ENCODE data around the gene GRK5.
"Not testable (repeated sequence)": the region's sequence is repeated elsewhere in the genome, so short reads cannot be mapped to it uniquely, and the experiment has no call there.

The GRK5 gene

DNA sequence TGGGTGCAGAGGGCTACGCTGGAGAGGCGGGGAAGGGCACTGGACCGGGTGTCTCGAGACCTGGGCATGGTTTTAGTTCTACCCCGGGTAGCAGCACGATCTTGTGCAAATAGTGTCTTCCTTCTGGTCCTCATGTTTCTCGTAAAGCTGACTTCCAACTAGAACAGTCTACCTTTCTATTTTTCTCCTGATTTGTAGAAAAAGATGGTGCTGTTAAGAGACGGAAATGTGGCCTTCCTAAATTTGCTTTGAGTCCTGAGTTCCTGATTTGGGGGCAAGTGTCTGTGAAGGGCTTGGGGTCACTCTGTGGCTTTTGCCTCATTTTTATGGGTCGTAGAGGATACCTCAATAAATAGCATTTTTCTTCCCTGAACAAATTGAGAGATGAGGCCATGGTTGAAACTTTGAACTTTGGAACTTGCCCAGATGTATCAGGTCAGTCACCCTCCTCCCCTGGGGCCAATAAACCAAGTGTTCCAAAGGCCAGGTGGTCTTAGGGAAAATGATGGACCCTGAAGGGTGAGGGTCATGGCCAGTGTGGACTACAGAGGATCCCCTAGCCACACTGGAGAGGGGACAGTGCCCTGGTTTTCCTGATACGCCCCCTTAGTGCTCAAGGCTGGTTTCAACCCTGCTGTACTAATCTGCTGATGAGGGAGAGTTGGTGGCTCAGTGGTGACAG lies 45.2 kb downstream of the GRK5 start:
- DNase-seq, result no peak

DNA sequence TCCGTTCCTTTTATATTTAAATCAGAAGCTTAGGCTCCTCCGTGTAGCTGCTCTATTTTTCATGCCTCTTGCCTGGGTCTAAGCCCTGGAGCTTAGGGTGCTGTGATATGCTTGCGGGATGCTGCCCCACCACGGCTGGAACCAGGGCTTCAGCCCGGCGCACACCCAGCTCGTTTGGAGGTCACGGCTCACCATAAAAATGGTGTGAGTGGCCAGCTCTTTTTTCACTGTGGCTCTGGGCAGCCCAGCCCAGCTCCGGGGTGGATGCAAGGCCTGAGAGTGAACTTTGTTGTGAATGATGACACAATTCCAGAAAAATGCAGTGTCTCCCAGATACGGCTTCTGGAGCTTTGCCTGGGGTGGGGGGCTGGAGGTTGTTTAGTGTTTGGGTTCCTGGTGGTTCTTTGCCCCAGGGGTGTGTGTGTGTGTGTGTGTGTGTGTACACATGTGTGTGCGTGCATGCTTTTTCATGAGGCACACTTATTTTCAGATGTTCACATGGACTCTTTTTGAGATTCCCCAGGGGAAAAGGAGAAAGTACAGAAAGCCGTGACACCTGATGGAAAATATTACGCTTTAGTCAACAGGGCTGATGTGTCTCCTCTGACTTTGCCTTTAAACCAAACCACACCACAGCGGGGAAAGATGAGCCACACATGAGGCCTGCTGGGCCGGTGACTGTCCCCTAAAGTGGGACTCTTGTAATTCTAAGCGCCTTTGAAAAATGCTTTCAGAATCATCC lies 46.2 kb downstream of the GRK5 start:
- DNase-seq, result peak; percentile 69

DNA sequence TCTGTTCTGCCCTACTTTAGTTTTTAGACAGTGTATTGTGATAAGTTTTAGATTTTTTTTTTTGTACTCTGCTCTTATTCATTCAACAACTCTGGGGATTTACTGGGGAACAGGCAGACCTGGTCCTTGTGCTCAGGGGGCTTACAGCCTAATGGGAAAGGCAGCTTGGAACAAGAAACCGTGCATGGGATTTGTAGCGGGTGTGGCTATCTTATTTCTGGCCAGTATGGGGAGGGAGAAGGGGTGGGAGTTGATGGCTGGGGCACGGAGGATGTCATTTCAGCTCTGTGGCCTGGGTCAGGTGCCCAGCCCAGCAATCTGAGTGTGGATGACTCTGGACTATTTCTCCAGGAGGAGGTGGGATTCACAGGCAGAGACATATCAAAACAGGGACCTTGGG lies 47.0 kb downstream of the GRK5 start:
- DNase-seq, result no peak

DNA sequence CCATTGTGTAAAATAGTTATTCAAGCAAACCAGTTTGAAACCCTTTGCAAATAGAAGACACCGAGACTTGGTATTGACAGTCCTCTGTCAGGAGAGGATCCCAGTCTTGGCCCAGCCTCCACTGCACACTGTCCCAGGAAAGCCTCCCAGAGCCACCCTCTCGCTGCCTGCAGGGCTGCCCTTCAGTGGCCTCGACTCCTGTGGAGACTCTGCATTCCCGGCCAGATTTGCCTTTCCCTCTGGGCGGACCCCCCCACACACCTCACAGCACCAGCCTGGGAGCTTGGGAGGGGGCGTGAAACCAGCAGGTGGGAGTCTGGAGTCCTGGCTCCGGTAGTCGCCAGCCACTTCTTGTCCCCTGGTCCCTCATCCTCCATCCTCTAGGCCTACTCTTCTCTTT lies 48.7 kb downstream of the GRK5 start:
- DNase-seq, result no peak

DNA sequence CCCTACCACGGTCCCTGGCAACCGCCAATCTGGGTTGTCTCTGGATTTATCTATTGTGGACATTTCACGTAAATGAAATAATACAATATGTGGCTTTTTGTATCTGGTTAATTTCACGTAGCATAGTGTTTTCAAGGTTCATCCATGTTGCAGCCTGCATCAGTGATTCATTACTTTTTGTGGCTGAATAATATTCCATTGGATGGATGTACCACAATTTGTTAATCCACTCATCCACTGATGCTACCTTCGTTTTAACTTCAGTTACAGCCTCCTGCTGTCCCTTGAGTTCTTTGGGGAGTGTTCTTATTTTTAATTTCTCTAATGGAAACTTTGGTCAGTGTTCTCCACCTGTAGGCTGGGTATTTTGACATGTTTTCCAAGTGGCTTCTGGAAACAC lies 49.5 kb downstream of the GRK5 start:
- no peak for DNase-seq

DNA sequence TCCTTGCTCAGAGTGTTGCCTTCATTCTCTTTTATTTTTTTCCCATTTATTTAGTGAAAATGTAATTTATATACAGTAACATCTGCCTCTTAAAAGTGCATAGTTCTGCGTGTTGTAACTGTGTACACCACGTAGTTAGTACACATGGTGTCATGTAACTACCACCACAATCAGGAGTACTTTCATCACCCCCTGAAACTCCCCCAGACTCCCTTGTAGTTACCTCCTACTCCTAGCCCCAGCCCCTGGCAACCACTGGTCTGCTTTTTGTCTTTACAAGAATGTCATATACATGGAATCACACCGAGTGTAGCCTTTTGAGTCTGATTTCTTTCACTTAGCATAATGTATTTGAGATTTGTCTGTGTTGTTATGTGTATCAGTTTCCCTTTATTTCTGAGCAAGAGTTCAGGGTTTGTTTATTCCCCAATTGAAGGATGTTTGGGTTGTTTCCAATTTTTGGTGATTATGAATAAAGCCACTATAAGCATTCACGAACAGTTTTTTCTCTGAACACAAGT lies 50.6 kb downstream of the GRK5 start:
- DNase-seq, result no peak

DNA sequence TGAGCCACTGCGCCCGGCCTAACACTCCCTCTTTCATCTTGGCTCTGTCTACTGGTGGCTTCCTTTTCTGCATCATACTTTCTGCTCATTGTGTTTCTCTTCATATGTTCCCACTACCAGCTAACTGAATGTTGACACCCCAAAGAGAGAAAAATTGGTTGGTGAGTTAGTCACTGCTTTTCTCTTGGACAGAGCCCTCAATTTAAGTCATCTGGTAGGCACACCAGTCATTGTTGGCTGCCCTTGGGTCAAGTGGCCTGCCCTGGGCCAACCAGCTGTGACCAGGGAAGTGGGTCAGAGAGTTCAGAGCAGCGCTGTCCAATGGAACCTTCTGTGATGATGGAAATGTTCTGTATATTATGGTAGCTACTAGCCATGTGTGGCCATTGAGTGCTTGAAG lies 52.0 kb downstream of the GRK5 start:
- no peak for DNase-seq

DNA sequence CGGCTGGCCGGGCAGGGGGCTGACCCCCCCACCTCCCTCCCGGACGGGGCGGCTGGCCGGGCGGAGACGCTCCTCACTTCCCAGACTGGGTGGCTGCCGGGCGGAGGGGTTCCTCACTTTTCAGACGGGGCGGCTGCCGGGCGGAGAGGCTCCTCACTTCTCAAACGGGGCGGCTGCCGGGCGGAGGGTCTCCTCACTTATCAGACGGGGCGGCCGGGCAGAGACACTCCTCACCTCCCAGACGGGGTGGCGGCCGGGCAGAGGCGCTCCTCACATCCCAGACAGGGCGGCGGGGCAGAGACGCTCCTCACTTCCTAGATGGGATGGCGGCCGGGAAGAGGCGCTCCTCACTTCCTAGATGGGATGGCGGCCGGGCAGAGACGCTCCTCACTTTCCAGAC lies 53.6 kb downstream of the GRK5 start:
- DNase-seq, result not testable (repeated sequence)

DNA sequence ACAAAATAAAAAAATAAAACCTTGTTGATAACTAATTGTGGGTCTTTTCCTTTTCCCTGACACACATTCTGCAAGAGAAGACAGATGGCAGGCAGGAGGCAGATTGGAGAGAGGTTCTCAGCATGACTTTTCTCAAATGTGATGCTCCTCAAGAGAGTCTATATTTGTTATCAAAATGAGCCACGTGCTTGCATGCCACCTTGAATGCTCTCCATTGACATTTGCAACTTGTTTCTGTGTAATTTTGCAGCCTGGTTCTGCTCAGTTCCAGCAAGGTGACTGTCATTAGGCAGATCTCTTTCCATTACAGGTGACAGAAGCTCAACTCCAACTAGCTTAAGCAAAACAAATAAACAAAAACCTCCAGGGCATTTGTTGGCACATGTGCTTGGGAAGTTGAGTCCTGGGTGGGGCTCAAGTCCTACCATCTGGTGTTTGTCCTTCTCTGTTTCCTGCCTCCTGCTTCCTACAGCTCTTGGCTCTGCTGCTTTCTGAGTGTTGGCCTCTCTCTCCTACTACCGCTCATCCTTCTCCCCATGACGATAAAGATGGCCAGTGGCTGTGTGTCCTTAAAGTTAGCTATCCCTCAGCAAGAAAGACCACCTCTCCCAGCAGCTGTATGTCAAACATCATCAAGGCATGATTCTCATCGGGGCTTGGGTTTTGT lies 56.7 kb downstream of the GRK5 start:
- no peak for DNase-seq

DNA sequence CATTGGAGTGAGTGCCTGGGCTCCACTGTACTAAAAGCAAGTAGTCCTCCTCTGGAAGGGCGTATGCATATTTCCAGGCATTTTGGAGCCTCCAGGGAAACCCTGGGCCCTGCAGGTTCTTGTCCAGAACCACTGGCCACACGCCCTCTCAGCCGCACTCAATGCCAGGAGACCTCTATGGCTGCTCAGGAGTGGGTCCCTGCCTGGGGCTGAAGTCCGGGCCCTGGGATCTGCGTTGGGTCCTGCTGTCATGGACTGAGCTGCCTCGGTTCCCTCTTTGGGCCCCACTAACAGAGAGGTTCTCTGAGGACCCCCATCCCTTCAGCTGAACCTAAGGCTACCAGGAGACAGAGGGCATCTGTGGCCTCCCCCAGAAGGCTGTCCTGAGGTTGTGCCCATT lies 58.3 kb downstream of the GRK5 start:
- DNase-seq, result no peak

DNA sequence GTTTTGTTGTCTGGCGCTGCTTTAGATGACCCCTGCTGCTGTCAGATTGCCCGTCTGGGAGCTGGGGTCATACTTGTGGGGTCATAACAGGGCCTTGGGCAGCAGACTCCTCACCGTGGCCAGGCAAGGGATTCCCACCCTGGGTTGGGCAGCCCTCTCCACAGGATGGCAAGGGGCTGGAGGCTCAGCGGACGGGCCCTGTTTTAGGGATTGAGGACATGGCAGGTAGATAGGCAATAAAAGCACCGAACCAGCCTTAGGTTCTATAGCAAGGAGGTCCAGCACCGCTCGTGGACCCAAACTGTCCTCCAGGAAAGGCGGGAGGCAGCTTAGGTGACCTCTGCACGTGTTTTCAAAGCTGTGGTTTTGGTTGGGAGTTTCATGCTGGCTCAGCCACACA lies 60.0 kb downstream of the GRK5 start:
- DNase-seq, result no peak

DNA sequence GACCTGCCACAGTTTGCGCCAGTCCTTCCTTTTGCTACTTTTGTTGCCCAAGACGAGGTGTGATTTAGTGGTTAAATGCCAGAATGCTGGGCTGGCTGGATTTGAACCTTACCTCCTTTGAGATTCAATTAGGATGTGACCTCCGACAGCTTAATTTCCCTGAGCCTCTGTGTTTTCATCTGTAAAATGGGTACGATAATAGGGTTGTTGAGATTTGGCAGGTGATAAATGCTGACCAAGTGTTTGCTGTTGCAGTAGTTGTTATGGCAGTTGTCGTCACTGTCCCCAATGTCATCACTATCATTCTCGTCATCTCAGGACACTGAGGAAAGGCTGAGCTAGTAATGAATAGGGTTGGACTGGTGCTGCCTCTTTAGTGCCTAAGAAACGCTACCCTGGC lies 61.1 kb downstream of the GRK5 start:
- no peak for DNase-seq

DNA sequence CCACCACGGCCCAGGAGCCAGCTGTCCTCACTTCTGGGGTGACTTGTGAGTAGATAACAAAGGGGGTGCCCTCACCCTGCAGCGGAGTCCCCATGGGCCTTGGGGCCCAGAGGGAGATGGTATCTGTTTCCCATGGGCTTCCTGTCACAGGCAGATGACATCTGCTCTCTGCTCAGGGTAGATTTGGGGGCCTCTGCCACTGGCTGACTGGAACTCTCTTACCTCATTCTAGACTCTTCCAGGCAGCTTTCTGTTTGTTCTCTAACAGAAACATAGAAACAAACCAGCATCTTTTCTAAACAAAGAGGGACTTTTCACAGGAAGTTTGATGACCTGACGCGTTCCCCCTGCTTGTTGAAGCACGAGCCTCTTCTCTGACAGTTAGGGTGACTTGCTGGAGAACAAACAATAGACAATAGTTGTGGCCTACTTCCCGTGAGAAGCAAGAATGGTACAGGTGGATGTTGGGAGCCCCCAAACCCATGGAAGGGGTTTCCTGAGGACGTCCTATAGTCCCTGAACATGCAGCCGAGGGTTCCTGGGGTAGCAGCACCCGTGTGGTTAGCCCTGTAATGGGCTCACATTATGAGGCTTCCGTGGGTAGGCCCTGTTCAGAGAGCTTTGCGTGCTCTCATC lies 61.6 kb downstream of the GRK5 start:
- DNase-seq, result no peak

DNA sequence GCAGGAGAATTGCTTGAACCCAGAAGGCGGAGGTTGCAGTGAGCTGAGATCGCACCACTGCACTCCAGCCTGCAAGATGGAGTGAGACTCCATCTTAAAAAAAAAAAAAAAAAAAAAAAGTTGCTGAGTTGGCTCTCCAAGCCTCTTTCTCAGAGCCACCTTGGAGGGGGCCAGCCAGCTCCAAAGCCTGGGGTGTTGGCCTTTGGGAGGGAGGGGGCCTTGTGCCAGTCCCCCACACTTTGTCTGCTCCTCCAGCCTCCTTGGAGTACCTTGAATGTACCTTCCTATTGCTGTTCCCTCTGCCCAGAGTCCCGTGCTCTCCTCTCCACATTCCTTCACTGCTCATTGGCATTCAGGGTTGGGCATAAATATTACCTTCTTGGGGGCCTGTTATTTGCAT lies 62.4 kb downstream of the GRK5 start:
- no peak for DNase-seq

DNA sequence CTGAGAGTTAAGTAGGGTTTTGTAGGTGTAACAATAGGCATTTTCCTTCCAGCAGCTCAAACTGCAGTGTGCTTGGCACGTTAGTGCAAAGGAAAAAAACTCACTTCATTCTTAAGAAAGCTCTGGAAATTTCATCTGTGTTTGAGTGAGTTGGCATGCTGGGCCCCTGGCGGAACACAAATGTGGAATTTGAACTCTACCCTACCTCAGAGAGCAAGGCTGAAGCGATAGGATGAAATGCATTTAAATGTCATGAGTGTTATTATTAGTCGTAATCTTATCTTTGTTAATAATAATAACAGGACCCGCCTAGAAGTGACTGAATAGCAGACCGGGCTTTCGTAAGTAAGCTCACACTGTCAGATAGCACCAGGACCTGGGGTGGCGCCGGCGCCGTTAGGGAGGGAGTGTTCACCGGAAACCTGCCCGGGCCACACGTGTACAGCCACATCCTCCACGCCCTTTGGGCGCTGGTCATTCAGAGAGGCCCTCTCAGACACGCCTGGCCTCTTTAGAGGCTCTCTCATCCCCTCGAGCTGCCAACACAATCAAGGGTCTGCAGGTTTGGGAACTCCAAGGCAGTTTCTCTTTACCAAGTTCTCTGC lies 63.5 kb downstream of the GRK5 start:
- no peak for DNase-seq

DNA sequence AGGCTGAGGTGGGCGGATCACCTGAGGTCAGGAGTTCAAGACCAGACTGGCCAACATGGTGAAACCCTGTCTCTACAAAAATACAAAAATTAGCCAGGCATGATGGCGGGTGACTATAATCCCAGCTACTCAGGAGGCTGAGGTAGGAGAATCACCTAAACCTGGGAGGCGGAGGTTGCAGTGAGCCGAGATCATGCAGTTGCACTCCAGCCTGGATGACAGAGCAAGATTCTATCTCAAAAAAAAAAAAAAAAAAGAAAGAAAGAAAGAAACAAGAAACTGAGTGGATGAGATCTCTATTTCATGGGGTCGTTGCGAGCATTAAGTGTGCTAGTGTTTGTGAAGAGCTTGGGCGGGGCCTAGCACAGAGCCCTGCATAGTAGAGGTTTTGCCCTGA lies 65.0 kb downstream of the GRK5 start:
- DNase-seq, result not testable (repeated sequence)

DNA sequence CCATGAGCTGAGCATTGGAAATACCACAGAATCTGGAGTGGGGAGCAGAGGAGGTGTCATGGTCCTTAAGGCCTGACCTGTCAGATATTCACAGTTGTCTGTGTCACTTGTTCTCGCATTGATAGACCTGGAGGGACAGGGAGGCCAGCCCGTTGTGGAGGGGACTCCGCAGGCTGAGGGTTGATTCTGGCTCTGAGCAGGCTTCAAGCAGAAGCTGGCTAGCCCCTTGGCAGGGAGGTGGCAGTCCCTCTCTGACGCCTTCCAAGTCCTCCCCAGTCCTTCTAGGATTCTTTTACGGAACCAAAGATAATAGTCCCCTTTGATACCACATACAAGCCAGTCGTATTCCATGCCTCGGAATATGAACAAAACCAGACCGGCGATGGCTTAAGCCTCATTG lies 65.4 kb downstream of the GRK5 start:
- no peak for DNase-seq

DNA sequence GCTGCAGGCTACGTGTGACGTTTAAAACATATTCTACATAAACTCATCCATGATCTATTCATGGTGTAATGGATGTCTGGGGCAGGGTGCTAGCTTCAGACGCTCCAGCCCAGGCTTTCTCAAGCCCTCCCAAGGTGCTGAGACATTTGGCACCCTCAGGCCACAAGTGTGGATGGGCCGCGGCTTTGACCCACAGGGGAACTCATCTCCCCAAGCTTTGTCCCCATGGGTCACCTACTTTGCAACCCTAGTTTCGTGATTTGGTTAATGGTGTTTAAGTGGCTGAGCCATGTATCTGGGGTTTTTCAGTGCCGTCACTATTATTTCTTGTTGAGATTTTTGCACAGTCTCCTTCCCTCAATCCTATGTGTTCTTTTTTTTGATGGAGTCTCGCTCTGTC lies 66.0 kb downstream of the GRK5 start:
- DNase-seq, result no peak

DNA sequence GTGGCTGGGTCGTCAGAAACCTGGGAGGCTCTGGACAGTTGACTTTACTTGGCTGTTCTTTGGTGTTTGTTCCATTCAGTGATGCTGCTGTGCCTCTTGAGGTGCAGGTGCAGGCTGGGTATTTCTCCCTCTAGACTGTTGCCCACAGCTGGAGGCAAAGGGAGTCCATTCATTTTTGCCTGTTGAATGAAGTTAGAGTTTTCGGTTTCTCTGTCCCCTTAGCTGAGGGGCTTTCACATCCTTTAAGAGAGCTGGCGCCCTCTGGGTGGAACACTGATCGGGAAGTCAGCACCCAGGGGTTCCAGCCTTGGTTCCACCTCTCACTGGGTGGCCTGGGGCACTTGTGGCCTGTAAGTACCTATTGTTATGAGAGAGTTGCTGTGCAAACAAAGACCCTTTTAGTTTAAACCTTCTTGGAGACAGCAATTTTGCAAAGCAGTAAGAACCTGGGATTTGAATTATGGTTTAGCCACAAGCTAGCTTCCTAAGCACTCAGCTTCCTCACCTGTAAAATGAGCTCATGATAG lies 67.2 kb downstream of the GRK5 start:
- no peak for DNase-seq

DNA sequence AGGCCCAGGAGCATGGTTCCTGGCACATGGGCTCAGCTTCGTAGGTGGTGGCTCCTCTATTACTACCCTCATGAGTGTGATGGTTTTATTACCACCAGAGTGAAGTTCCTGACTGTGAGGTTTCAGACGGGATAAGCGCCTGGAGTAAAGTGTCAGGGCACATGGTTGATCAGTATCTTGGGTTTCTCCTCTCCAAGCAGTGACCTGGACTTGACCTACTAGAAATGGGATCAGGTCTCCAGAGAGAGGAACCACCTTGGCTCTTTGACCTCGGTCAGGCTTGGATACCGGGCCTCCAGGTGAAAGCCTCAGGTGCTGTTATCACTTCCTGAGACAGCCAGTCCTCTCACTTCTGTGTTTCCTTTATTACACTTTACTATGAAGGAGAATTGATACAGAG lies 67.7 kb downstream of the GRK5 start:
- DNase-seq, result no peak

DNA sequence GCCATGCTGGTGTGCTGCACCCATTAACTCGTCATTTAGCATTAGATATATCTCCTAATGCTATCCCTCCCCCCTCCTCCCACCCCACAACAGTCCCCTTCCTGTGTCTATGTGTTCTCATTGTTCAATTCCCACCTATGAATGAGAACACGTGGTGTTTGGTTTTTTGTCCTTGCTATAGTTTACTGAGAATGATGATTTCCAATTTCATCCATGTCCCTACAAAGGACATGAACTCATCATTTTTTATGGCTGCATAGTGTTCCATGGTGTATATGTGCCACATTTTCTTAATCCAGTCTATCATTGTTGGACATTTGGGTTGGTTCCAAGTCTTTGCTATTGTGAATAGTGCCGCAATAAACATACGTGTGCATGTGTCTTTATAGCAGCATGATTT lies 68.8 kb downstream of the GRK5 start:
- DNase-seq, result not testable (repeated sequence)

DNA sequence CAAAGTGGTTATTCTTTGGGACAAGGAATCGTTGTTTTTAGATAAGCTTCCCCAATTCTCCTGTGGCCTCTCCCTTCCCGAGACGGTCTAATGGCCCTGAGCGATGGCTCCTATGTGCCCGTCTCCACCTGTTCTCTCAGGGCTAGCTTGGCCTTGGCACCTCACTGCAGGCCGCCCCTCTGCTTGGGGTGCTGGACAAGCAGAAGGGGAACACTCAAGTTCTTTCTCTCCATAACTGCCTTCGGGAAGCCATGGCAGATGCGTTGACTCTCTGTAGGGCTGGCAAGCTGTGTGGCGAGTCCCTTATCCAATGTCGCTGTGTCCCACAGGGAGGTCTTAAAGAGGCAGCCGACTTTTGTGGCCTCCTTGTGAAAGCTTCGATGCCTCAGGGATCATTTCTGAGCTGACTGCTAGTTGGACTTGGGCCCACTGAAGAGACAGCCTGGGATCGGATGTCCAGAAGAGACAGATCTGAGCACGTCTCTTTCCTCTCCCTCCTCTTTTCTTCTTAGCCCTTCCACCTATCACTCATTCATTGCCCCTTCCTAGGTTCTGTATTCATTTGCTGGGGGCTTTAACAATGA lies 70.8 kb downstream of the GRK5 start:
- no peak for DNase-seq

DNA sequence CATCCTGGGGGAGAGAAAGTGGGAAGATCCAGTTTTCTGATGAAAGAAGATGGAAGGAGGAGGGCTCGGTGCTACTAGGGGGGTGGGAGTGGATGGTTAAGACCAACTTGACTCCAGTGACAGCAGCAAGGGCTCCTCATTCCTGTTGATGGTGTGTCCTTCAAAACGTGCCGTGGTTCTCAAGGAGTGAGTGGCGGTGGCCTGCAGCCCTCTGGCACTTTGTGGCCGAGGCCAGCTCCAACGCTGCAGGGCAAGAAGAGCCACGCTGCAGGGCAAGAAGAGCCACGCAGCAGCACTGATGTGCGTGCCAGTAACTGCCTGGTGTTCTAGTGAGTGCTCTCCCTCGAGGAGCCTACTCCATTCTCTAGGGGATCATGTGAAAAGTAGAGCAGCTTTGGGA lies 72.1 kb downstream of the GRK5 start:
- no peak for DNase-seq

Measured in 8988T (cell line).